Ovary (tissue), 3 donors: ENCODE data around the gene VARS2.
"Not testable (repeated sequence)": the region's sequence is repeated elsewhere in the genome, so short reads cannot be mapped to it uniquely, and the experiment has no call there.

ENCODE experiments used
- CTCF ChIP-seq, 3 donors: fragments of 450-650 bp in 2 of 3; fragments of 200-600 bp in 1 of 3; IDR thresholded peaks; one replicate each; pipeline versions ENCODE4 v1.5.1 to v1.8.0; 2016 to 2022; ENCODE audit warnings: antibody characterized with exemption in 3 of 3, mild to moderate bottlenecking in 1 of 3
- EP300 ChIP-seq: sonication (generic); formaldehyde crosslinking; IDR thresholded peaks from one replicate; pipeline ENCODE4 v1.6.1; 2017; ENCODE audit warnings: antibody characterized with exemption
- POLR2A ChIP-seq: fragments of 450-650 bp; IDR thresholded peaks from one replicate; pipeline ENCODE4 v1.6.1; 2017; ENCODE audit warnings: antibody characterized with exemption, mild to moderate bottlenecking, moderate library complexity
- donor health status: DM: no; HTN: no; CAD: no.

- not testable (repeated sequence) for TF ChIP-seq CTCF (IDR thresholded peaks at IDR 0.05); EP300; POLR2A
These were observed 11.8 kb upstream of the VARS2 start for GRCh38 chr6:30902196-30902595.
